Astrocyte (in vitro differentiated cells and primary cell): ENCODE results near the gene OVCA2. TPM values are rescaled to one million over a fixed set of nuclear protein-coding genes. Genes with fewer than 3 reads are reported as not detected.

Experiments
- DNase-seq: peaks from one replicate; pipeline ENCODE4 v3.0.0-alpha.2; 2010; ENCODE audit warnings: low read depth
- FAIRE-seq: peaks from 2 replicates; lab custom pipeline; 2011; peaks lifted over from hg19 to GRCh38; lab: Jason Lieb, UNC
- H2AFZ ChIP-seq: 2 replicates; pipeline ENCODE4 v1.6.0; 2012; ENCODE audit warnings: low read depth, low read length, inconsistent platforms
- H3K27ac ChIP-seq: 2 replicates; pipeline ENCODE4 v1.5.1; 2011; ENCODE audit warnings: low read depth, low read length, inconsistent platforms
- H3K27me3 ChIP-seq: 2 replicates; pipeline ENCODE4 v1.6.0; 2011; ENCODE audit warnings: low read length, inconsistent platforms; ENCODE audit not compliant: insufficient read depth
- H3K36me3 ChIP-seq: 2 replicates; pipeline ENCODE4 v1.5.1; 2011; ENCODE audit warnings: low read length, inconsistent platforms; ENCODE audit not compliant: insufficient read depth
- H3K4me1 ChIP-seq: 2 replicates; pipeline ENCODE4 v1.5.1; 2011; ENCODE audit warnings: low read length, inconsistent platforms; ENCODE audit not compliant: insufficient read depth
- H3K4me2 ChIP-seq: 2 replicates; pipeline ENCODE4 v1.6.0; 2012; ENCODE audit warnings: low read length, inconsistent platforms
- H3K4me3 ChIP-seq: 2 replicates; pipeline ENCODE4 v1.5.1; 2011; ENCODE audit warnings: low read depth, mild to moderate bottlenecking, low read length, inconsistent platforms; ENCODE audit not compliant: insufficient read depth
- H3K79me2 ChIP-seq: 2 replicates; pipeline ENCODE4 v1.6.0; 2012; ENCODE audit warnings: mild to moderate bottlenecking, low read length, inconsistent platforms; ENCODE audit not compliant: insufficient read depth
- H3K9ac ChIP-seq: 2 replicates; pipeline ENCODE4 v1.6.0; 2012; ENCODE audit warnings: mild to moderate bottlenecking, low read length, inconsistent platforms
- H3K9me3 ChIP-seq: 2 replicates; pipeline ENCODE4 v1.5.1; 2012; ENCODE audit warnings: low read depth, mild to moderate bottlenecking, low read length, inconsistent platforms; ENCODE audit not compliant: insufficient read depth
- H4K20me1 ChIP-seq: 2 replicates; pipeline ENCODE4 v1.6.0; 2012; ENCODE audit warnings: low read length, inconsistent platforms; ENCODE audit not compliant: insufficient read depth
- H3K27ac Mint-ChIP-seq: one replicate; pipeline ENCODE4 v1.8.0; 2021; ENCODE audit warnings: mild to moderate bottlenecking, mixed read lengths; ENCODE audit not compliant: unreplicated experiment
- H3K27me3 Mint-ChIP-seq: one replicate; pipeline ENCODE4 v1.8.0; 2021; ENCODE audit warnings: low read depth, mixed read lengths; ENCODE audit not compliant: unreplicated experiment
- H3K36me3 Mint-ChIP-seq: one replicate; pipeline ENCODE4 v1.8.0; 2021; ENCODE audit warnings: low read depth, mixed read lengths; ENCODE audit not compliant: unreplicated experiment
- H3K4me1 Mint-ChIP-seq: one replicate; pipeline ENCODE4 v1.8.0; 2021; ENCODE audit warnings: low read depth, mixed read lengths; ENCODE audit not compliant: unreplicated experiment
- H3K4me3 Mint-ChIP-seq: one replicate; pipeline ENCODE4 v1.8.0; 2021; ENCODE audit warnings: mild to moderate bottlenecking, moderate library complexity, mixed read lengths; ENCODE audit not compliant: unreplicated experiment
- H3K9me3 Mint-ChIP-seq: one replicate; pipeline ENCODE4 v1.8.0; 2021; ENCODE audit warnings: mild to moderate bottlenecking, mixed read lengths; ENCODE audit not compliant: unreplicated experiment
- EZH2 ChIP-seq: IDR thresholded peaks from 2 replicates; pipeline ENCODE4 v1.6.1; 2012; ENCODE audit warnings: mild to moderate bottlenecking, low read length, inconsistent platforms; ENCODE audit not compliant: insufficient read depth
- total RNA-seq: library from RNA; stranded (reverse); gene quantifications from 2 replicates; pipeline ENCODE4 v1.2.1, GENCODE V29; 2021
- TF ChIP-seq, protein P1 (sequence below): IDR thresholded peaks from 2 replicates; pipeline ENCODE4 v1.5.1; 2011; ENCODE audit warnings: low read depth, mild to moderate bottlenecking, inconsistent platforms, low read length, moderate library complexity; ENCODE audit not compliant: insufficient read depth

Gene OVCA2
- total RNA-seq, 1 donor from 2014 or later, result 36.8 TPM

DNA sequence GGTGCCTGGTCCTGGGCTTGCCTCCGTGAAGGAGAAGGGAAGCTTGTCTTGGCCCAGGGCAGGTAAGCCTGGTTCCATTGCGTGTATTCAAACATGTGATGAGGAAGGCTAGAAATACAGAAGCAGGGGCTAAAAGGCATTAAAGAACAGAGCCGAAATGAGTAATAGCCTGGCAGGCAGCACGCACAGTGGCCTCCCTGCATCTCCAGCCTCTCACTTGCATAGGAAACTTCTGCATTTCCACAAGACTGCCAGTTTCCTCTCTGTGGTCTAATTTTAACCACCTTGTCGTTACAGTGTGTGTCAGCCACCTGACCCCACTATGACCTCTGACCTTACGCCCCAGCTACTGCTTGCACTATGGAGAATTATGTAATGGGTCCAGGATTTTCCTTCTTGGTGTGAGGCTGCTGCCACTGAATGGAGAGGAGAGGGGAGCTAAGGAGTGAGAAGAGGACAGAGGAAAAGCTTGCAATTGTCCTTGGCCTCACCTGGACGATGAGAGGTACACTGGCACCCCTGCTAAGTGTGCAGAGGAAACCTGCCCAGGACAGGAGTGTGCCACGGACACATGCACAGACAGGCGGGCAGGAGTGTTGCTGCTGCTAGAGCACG lies 45.9 kb downstream of the OVCA2 start:
- H3K9ac ChIP-seq, result peak overlapping the region; percentile 66
- no peaks in the 10 kb centered on the region for H3K27me3 Mint-ChIP-seq
- no peaks in the 10 kb centered on the region for H4K20me1 ChIP-seq
- no peak overlapping the region for H3K4me2 ChIP-seq
- DNase-seq (peak; percentile 50), FAIRE-seq (no peak)
- peak overlapping the region; percentile 62 for H3K27ac Mint-ChIP-seq
- H3K36me3 Mint-ChIP-seq, result peaks cover 5% of the 10 kb centered on the region
- H3K36me3 ChIP-seq, result peaks cover 2% of the 10 kb centered on the region
- H3K27me3 ChIP-seq, result no peaks in the 10 kb centered on the region
- H2AFZ ChIP-seq, result no peak overlapping the region
- no peak overlapping the region for H3K4me3 ChIP-seq
- no peaks in the 10 kb centered on the region for H3K9me3 Mint-ChIP-seq
- H3K79me2 ChIP-seq, result no peaks in the 10 kb centered on the region
- TF ChIP-seq EZH2, result no peak
- no peak overlapping the region for H3K4me3 Mint-ChIP-seq
- peaks cover 78% of the 10 kb centered on the region for H3K4me1 Mint-ChIP-seq
- no peaks in the 10 kb centered on the region for H3K9me3 ChIP-seq
- peak overlapping the region; percentile 66 for H3K27ac ChIP-seq
- H3K4me1 ChIP-seq, result peaks cover 68% of the 10 kb centered on the region

DNA sequence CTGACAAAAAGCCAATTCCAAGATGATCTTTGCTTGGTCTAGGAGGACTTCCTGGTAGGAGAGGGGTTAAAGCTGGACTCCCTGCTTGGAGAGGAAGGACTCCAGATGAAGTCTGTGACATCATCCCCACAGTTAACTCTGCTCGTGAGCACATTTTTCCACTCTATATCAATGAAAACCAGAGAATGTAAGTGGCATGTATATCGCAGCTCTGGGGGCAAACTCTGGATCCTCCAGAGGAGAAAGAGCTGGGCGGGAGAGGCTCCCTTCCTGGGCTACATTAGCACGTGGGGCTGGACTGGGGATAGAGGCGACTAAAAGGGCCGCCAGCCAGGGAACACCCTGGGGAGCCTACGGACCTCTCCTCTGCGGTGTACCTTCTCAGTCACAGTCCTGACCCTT lies 47.2 kb downstream of the OVCA2 start:
- Mint-ChIP-seq H3K27me3 (no peaks in the 10 kb centered on the region), H3K36me3 (peaks cover 5% of the 10 kb centered on the region), H3K27ac (peak overlapping the region; percentile 81), H3K9me3 (no peaks in the 10 kb centered on the region), H3K4me3 (peak overlapping the region; percentile 4), H3K4me1 (peaks cover 71% of the 10 kb centered on the region)
- no peak overlapping the region for H3K4me3 ChIP-seq
- H3K9ac ChIP-seq, result peak overlapping the region; percentile 66
- peak overlapping the region; percentile 74 for H3K4me2 ChIP-seq
- no peaks in the 10 kb centered on the region for H3K27me3 ChIP-seq
- H3K79me2 ChIP-seq, result no peaks in the 10 kb centered on the region
- peak; percentile 68 for DNase-seq
- H3K27ac ChIP-seq, result peak overlapping the region; percentile 66
- FAIRE-seq, result no peak
- H2AFZ ChIP-seq, result no peak overlapping the region
- TF ChIP-seq, protein P1, sequence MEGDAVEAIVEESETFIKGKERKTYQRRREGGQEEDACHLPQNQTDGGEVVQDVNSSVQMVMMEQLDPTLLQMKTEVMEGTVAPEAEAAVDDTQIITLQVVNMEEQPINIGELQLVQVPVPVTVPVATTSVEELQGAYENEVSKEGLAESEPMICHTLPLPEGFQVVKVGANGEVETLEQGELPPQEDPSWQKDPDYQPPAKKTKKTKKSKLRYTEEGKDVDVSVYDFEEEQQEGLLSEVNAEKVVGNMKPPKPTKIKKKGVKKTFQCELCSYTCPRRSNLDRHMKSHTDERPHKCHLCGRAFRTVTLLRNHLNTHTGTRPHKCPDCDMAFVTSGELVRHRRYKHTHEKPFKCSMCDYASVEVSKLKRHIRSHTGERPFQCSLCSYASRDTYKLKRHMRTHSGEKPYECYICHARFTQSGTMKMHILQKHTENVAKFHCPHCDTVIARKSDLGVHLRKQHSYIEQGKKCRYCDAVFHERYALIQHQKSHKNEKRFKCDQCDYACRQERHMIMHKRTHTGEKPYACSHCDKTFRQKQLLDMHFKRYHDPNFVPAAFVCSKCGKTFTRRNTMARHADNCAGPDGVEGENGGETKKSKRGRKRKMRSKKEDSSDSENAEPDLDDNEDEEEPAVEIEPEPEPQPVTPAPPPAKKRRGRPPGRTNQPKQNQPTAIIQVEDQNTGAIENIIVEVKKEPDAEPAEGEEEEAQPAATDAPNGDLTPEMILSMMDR, result no peak
- TF ChIP-seq EZH2, result no peak
- H3K4me1 ChIP-seq, result peaks cover 63% of the 10 kb centered on the region
- no peaks in the 10 kb centered on the region for H3K9me3 ChIP-seq
- H3K36me3 ChIP-seq, result peaks cover 2% of the 10 kb centered on the region
- no peaks in the 10 kb centered on the region for H4K20me1 ChIP-seq

DNA sequence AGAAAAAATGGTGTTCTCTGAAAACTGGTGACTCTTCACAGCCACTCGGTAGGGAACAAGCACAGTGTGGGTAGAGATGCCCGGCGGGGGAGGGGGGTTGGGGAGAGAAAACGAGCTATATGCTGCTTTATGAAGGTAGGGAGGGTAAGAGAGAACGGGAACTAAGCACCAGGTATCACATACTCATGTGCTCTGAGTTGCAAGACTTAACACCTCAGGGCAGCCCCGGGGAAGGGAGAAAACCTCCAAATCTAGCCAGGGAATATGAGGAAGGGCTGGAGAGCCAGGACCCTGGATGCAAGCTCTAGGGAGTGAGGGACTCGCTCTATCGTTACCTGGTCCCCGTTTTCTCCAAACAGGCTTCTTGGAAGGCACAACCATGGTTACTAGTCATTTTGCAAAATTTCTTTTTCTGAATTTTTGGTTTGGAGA lies 48.4 kb downstream of the OVCA2 start:
- Mint-ChIP-seq H3K9me3 (no peaks in the 10 kb centered on the region), H3K27me3 (no peaks in the 10 kb centered on the region), H3K36me3 (peaks cover 5% of the 10 kb centered on the region), H3K4me3 (no peak overlapping the region), H3K4me1 (peaks cover 64% of the 10 kb centered on the region), H3K27ac (peak overlapping the region; percentile 26)
- TF ChIP-seq EZH2, result no peak
- TF ChIP-seq, protein P1, result no peak
- DNase-seq (no peak), FAIRE-seq (no peak)
- Histone ChIP-seq H2AFZ (no peak overlapping the region), H3K79me2 (no peaks in the 10 kb centered on the region), H3K9me3 (no peaks in the 10 kb centered on the region), H4K20me1 (no peaks in the 10 kb centered on the region), H3K36me3 (peaks cover 2% of the 10 kb centered on the region), H3K4me3 (no peak overlapping the region), H3K9ac (peak overlapping the region; percentile 57), H3K4me2 (peak overlapping the region; percentile 56), H3K27ac (peak overlapping the region; percentile 68), H3K27me3 (no peaks in the 10 kb centered on the region), H3K4me1 (peaks cover 57% of the 10 kb centered on the region)
